Thoracic aorta (tissue), 2 donors: ENCODE measurements around the gene GABBR2. TPM values are rescaled to one million over a fixed set of nuclear protein-coding genes. Genes with fewer than 3 reads are reported as not detected.

Source experiments
- ATAC-seq: fragments of 150-250 bp; one replicate; pipeline ENCODE4 v1.8.0; 2017; ENCODE audit warnings: low read depth; ENCODE audit not compliant: insufficient number of reproducible peaks, low FRiP score
- DNase-seq: peaks from one replicate; pipeline ENCODE4 v3.0.0-alpha.2; 2020; ENCODE audit warnings: low spot score
- H3K27ac ChIP-seq, 2 donors: fragments of 200-600 bp; sonication (generic); 1 replicate in 1 of 2; 2 replicates in 1 of 2; pipeline ENCODE4 v1.5.1; 2016; ENCODE audit warnings: mild to moderate bottlenecking in 2 of 2, moderate library complexity in 2 of 2
- H3K27me3 ChIP-seq: fragments of 200-600 bp; sonication (generic); replicated peaks from 2 replicates; pipeline ENCODE4 v1.6.0; 2016; ENCODE audit warnings: mild to moderate bottlenecking; ENCODE audit not compliant: insufficient read depth
- H3K36me3 ChIP-seq: fragments of 200-600 bp; sonication (generic); one replicate; pipeline ENCODE4 v1.5.1; 2016
- H3K4me1 ChIP-seq, 2 donors: fragments of 200-600 bp; sonication (generic); 1 replicate in 1 of 2; 2 replicates in 1 of 2; pipeline versions ENCODE4 v1.5.1 to v1.6.0; 2016; ENCODE audit warnings: low read depth in 2 of 2, mild to moderate bottlenecking in 1 of 2; ENCODE audit not compliant: control insufficient read depth in 1 of 2
- H3K4me3 ChIP-seq: fragments of 200-600 bp; sonication (generic); 2 replicates; pipeline ENCODE4 v1.5.1; 2016; ENCODE audit warnings: mild to moderate bottlenecking
- H3K9me3 ChIP-seq: fragments of 200-600 bp; sonication (generic); 2 replicates; pipeline ENCODE4 v1.5.1; 2016
- CTCF ChIP-seq: fragments of 200-600 bp; sonication (generic); IDR thresholded peaks from one replicate; pipeline ENCODE4 v1.5.1; 2019; ENCODE audit warnings: antibody characterized with exemption
- total RNA-seq, 2 donors: library from RNA; depleted of rRNA; stranded (reverse); fragments of >200 nt; gene quantifications; one replicate each; pipeline versions ENCODE4 v1.1.0 to v1.2.3, GENCODE V29; 2016

Gene GABBR2
- total RNA-seq, 2 donors from 2014 or later = not detected

GRCh38 chr9:98573749-98574278 lies 134.9 kb downstream of the GABBR2 start:
- Histone ChIP-seq H3K4me1 (no peaks in the 10 kb centered on the region), H3K27me3 (no peaks in the 10 kb centered on the region), H3K4me3 (no peak overlapping the region), H3K27ac (no peak overlapping the region), H3K36me3 (no peaks in the 10 kb centered on the region), H3K9me3 (no peaks in the 10 kb centered on the region)
- TF ChIP-seq CTCF = no peak
- DNase-seq = no peak
- ATAC-seq = no peak

- DNase-seq = no peak
- TF ChIP-seq CTCF = no peak
- H3K27me3 ChIP-seq = no peaks in the 10 kb centered on the region
- no peak overlapping the region for H3K4me3 ChIP-seq
- H3K4me1 ChIP-seq = no peaks in the 10 kb centered on the region
- no peaks in the 10 kb centered on the region for H3K9me3 ChIP-seq
- no peak overlapping the region for H3K27ac ChIP-seq
- H3K36me3 ChIP-seq = no peaks in the 10 kb centered on the region
- no peak for ATAC-seq
These were observed 135.9 kb downstream of the GABBR2 start for GRCh38 chr9:98572796-98573195.

GRCh38 chr9:98572054-98572627 lies 136.6 kb downstream of the GABBR2 start:
- no peaks in the 10 kb centered on the region for H3K36me3 ChIP-seq
- no peaks in the 10 kb centered on the region for H3K9me3 ChIP-seq
- H3K4me1 ChIP-seq = no peaks in the 10 kb centered on the region
- no peak overlapping the region for H3K4me3 ChIP-seq
- no peak overlapping the region for H3K27ac ChIP-seq
- ATAC-seq (no peak), DNase-seq (no peak)
- TF ChIP-seq CTCF = no peak
- no peaks in the 10 kb centered on the region for H3K27me3 ChIP-seq

GRCh38 chr9:98571643-98572042 lies 137.1 kb downstream of the GABBR2 start:
- Histone ChIP-seq H3K27ac (no peak overlapping the region), H3K9me3 (no peaks in the 10 kb centered on the region), H3K4me1 (no peaks in the 10 kb centered on the region), H3K36me3 (no peaks in the 10 kb centered on the region), H3K27me3 (no peaks in the 10 kb centered on the region), H3K4me3 (no peak overlapping the region)
- ATAC-seq (no peak), DNase-seq (no peak)
- TF ChIP-seq CTCF = no peak

GRCh38 chr9:98570663-98571440 lies 137.9 kb downstream of the GABBR2 start:
- Histone ChIP-seq H3K4me1 (no peaks in the 10 kb centered on the region), H3K36me3 (no peaks in the 10 kb centered on the region), H3K27ac (no peak overlapping the region), H3K27me3 (no peaks in the 10 kb centered on the region), H3K4me3 (no peak overlapping the region), H3K9me3 (no peaks in the 10 kb centered on the region)
- ATAC-seq (no peak), DNase-seq (no peak)
- TF ChIP-seq CTCF = no peak
